Measurements from ENCODE around the gene VASH1.

Gene VASH1

GRCh38 chr14:76774821-76775694 lies 13.8 kb downstream of the VASH1 start:
- TF ChIP-seq, protein P1, sequence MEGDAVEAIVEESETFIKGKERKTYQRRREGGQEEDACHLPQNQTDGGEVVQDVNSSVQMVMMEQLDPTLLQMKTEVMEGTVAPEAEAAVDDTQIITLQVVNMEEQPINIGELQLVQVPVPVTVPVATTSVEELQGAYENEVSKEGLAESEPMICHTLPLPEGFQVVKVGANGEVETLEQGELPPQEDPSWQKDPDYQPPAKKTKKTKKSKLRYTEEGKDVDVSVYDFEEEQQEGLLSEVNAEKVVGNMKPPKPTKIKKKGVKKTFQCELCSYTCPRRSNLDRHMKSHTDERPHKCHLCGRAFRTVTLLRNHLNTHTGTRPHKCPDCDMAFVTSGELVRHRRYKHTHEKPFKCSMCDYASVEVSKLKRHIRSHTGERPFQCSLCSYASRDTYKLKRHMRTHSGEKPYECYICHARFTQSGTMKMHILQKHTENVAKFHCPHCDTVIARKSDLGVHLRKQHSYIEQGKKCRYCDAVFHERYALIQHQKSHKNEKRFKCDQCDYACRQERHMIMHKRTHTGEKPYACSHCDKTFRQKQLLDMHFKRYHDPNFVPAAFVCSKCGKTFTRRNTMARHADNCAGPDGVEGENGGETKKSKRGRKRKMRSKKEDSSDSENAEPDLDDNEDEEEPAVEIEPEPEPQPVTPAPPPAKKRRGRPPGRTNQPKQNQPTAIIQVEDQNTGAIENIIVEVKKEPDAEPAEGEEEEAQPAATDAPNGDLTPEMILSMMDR (conservative IDR thresholded peaks at IDR 0.05) = no peak
- no peak overlapping the region for H3K27ac ChIP-seq

DNA sequence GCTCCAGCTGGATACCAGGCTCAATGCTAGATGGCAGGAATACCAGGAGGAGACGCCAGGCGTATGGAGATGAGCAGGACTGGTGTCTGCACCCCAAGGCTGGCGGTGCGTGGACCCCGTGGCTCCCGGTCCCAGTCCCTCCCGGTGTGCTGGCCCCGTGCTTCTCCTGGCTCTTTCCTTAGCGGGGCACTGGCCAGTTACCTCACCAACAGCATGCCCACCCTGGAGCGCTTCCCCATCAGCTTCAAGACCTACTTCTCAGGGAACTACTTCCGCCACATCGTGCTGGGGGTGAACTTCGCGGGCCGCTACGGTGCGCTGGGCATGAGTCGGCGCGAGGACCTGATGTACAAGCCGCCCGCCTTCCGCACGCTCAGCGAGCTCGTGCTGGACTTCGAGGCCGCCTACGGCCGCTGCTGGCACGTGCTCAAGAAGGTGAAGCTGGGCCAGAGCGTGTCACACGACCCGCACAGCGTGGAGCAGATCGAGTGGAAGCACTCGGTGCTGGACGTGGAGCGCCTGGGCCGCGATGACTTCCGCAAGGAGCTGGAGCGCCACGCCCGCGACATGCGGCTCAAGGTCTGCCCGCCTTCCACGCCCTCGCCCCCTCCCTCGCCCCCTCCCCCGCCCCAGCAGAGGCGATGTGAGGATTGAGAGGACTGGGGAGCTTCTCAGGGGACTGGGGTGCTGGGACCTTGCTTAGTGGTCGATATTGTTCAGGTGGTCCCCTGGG lies 14.6 kb downstream of the VASH1 start:
- H3K27ac ChIP-seq = no peak overlapping the region
- TF ChIP-seq, protein P1 (conservative IDR thresholded peaks at IDR 0.05) = no peak

- H3K27ac ChIP-seq = no peak overlapping the region
- TF ChIP-seq, protein P1 (conservative IDR thresholded peaks at IDR 0.05) = no peak
Measured at GRCh38 chr14:76776428-76777251, 15.4 kb downstream of the VASH1 start.

DNA sequence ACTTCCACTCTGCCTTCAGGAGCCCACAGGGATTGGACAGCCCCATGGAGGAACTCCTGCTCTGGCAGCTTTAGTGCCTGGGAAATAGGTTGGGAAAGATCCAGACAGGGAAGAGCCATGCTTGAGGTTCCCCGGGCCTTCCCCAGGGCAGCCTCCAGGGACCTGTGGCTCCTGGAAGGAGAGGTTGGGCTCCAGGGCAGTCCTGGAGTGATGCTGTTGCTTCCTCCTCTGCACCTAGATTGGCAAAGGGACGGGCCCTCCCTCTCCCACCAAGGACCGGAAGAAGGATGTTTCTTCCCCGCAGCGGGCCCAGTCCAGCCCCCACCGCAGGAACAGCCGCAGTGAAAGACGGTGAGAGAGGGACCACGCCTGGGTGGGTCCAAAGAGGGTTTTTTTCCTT lies 16.5 kb downstream of the VASH1 start:
- TF ChIP-seq, protein P1 (conservative IDR thresholded peaks at IDR 0.05) = no peak
- H3K27ac ChIP-seq = no peak overlapping the region

GRCh38 chr14:76778546-76779215 lies 17.4 kb downstream of the VASH1 start:
- TF ChIP-seq, protein P1 (conservative IDR thresholded peaks at IDR 0.05) = no peak
- no peak overlapping the region for H3K27ac ChIP-seq

DNA sequence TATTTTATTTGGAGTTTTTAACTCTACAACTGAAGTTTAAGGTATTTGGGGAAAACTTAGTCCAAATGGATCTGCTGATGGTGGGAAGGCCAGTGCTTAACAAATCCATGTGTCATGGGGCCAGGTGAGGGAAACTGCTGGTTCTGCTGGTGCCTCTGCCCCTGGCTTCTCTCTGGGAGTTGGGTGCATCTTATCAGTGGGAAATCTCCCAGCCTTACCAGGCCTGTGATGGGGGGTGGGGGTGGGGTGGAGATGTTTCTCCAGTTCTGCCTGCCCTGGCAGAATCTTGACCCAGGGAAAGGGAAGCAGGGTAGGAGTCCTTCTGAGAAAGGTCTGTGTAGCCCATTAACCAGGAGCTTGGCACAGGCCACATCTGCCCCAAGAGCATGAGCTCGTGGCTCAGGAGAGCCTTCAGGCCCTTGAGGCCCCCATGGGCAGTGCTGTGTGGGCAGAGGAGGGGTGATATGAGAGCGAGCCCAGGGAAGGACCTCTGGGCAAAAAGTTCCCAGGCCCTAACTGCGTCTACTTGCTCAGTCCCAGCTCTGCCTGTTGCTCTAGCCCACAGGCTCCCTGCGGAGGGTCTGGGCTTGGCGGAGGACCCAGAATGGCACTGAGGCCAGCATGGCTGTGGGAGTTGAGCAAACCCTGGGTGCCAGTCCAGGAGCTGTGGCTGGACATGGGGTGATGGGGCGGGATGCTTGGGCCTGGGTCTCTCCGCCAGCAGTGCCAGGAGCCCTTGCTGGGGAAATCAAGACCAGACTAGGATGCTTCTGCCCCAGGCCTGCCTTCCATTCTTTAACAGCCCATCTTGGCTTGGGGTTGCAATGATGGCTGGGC lies 18.2 kb downstream of the VASH1 start:
- H3K27ac ChIP-seq = no peak overlapping the region
- TF ChIP-seq, protein P1 (conservative IDR thresholded peaks at IDR 0.05) = no peak

Measured in VCaP (cell line).